ENCODE data around the gene SETDB1. TPM values are rescaled to one million over a fixed set of nuclear protein-coding genes. Genes with fewer than 3 reads are reported as not detected.
A peak's percentile ranks its signal among the peaks of the same experiment; 100 is the strongest.

Gene SETDB1
- total RNA-seq, 2 experiments from 2014 or later: 39.4 to 40.4 TPM

DNA sequence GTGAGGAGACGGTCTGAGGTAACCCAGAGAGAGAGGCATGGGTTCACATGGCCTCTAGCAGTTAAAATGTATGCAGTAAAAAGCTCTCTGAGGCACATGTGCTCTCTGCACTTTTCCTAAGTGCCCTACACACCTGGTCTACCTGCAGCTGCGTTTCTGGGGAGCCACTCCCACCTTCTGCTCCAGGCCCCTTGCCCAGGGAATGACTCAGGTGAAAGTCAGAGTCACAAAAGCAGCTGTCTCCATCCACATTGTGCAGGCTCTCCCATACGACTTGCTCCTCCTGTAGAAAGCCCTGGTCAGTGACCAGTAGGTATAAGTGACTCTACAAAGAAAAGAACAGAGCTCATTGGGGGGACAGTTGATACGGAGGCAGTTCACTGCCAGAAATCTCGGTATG, 71.8 kb downstream of the SETDB1 start:
- no peaks in the 10 kb centered on the region for H3K9me3 ChIP-seq (ENCODE audit: control insufficient read depth in 1 of 2, insufficient read depth in 1 of 2, low read length in 2 of 2)
- Mint-ChIP-seq H3K4me3 (no peak overlapping the region), H3K27me3 (no peaks in the 10 kb centered on the region), H3K27ac (no peak overlapping the region), H3K36me3 (ENCODE audit: low read depth) (peaks cover 70% of the 10 kb centered on the region), H3K4me1 (ENCODE audit: low read depth) (peaks cover 36% of the 10 kb centered on the region), H3K9me3 (no peaks in the 10 kb centered on the region)
- CTCF ChIA-PET: interaction anchor here (0.8 kb wide), 1 partner anchor 73 kb away, joined by 3 read pairs; no protein-coding TSS in a partner anchor
- ATAC-seq (ENCODE audit: poor library complexity) (no peak), DNase-seq (no peak)
- H3K4me1 ChIP-seq (ENCODE audit: insufficient read depth, low read length): peaks cover 47% of the 10 kb centered on the region
- no peaks in the 10 kb centered on the region for H3K27me3 ChIP-seq (ENCODE audit: control insufficient read depth in 1 of 2, insufficient read depth in 2 of 2, low read length in 2 of 2)
- TF ChIP-seq, protein P1, sequence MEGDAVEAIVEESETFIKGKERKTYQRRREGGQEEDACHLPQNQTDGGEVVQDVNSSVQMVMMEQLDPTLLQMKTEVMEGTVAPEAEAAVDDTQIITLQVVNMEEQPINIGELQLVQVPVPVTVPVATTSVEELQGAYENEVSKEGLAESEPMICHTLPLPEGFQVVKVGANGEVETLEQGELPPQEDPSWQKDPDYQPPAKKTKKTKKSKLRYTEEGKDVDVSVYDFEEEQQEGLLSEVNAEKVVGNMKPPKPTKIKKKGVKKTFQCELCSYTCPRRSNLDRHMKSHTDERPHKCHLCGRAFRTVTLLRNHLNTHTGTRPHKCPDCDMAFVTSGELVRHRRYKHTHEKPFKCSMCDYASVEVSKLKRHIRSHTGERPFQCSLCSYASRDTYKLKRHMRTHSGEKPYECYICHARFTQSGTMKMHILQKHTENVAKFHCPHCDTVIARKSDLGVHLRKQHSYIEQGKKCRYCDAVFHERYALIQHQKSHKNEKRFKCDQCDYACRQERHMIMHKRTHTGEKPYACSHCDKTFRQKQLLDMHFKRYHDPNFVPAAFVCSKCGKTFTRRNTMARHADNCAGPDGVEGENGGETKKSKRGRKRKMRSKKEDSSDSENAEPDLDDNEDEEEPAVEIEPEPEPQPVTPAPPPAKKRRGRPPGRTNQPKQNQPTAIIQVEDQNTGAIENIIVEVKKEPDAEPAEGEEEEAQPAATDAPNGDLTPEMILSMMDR (IDR thresholded peaks at IDR 0.05): no peak
- intact Hi-C loops (cut with DNase I, micrococcal nuclease): loop anchor here in 1 of 2 experiments (5.0 kb wide), 2 partner anchors 436 to 536 kb away; no protein-coding TSS in a partner anchor
- no peak overlapping the region for H3K4me3 ChIP-seq (ENCODE audit: low read length)
- peaks cover 60% of the 10 kb centered on the region for H3K36me3 ChIP-seq (ENCODE audit: insufficient read depth, low read length)
- POLR2A ChIA-PET: interaction anchor here (0.6 to 0.9 kb wide), 2 partner anchors 192 to 224 kb away, joined by 3 read pairs; partner anchors contain the start of gene VPS72
- no peak overlapping the region for H3K27ac ChIP-seq (ENCODE audit: low read depth in 1 of 2, low read length in 2 of 2)

DNA sequence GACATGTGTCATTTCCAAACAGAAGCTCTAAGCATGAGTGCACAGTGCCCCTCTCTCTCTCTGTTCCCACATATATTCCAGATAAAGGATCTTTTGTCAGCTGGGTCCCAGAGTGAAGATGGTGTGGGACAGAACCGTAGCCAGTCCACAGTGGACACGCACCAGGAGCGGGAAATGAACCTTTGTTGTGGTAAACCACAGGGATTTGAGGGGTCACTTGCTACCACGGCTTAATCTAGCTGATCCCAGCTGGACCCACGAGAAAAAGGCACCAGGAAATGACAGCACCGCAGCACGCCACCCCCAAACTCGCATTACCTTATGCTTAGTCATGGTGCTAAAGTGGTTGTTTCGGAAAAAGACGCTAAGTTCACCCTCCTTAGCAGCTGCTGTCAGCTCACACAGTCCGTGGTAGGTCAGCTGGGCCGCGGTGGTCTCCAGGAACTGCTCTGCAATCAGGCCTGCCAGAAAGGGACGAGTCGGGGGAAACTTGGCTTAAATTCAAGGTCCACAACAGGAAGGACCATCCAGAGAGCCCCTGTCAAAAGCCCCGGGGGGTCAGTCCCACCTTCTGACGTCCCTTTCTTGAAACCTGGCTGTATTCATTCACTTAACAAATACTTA, 73.0 kb downstream of the SETDB1 start:
- Mint-ChIP-seq H3K4me1 (ENCODE audit: low read depth) (peaks cover 47% of the 10 kb centered on the region), H3K27me3 (no peaks in the 10 kb centered on the region), H3K4me3 (no peak overlapping the region), H3K36me3 (ENCODE audit: low read depth) (peaks cover 74% of the 10 kb centered on the region), H3K9me3 (no peaks in the 10 kb centered on the region), H3K27ac (peak overlapping the region; percentile 47)
- Histone ChIP-seq H3K4me3 (ENCODE audit: low read length) (no peak overlapping the region), H3K27ac (ENCODE audit: low read depth in 1 of 2, low read length in 2 of 2) (peak overlapping the region in 1 of 2 donors; percentile 19), H3K27me3 (ENCODE audit: control insufficient read depth in 1 of 2, insufficient read depth in 2 of 2, low read length in 2 of 2) (no peaks in the 10 kb centered on the region), H3K36me3 (ENCODE audit: insufficient read depth, low read length) (peaks cover 60% of the 10 kb centered on the region), H3K9me3 (ENCODE audit: control insufficient read depth in 1 of 2, insufficient read depth in 1 of 2, low read length in 2 of 2) (no peaks in the 10 kb centered on the region), H3K4me1 (ENCODE audit: insufficient read depth, low read length) (peaks cover 58% of the 10 kb centered on the region)
- ChIA-PET POLR2A (interaction anchor here (1.2 to 1.7 kb wide), 2 partner anchors 17 to 24 kb away, joined by 3 read pairs; partner anchors contain the start of genes ANXA9 and CERS2), CTCF (interaction anchor here (0.6 to 1.5 kb wide), 2 partner anchors 42 to 404 kb away, joined by 3 read pairs; no protein-coding TSS in a partner anchor)
- DNase-seq (peak in 1 of 14 experiments; percentile 22), ATAC-seq (ENCODE audit: poor library complexity) (no peak)
- TF ChIP-seq, protein P1 (IDR thresholded peaks at IDR 0.05): no peak
- intact Hi-C loops (cut with DNase I, micrococcal nuclease): loop anchor here in 1 of 2 experiments (5.0 kb wide), 2 partner anchors 437 to 537 kb away; no protein-coding TSS in a partner anchor

DNA sequence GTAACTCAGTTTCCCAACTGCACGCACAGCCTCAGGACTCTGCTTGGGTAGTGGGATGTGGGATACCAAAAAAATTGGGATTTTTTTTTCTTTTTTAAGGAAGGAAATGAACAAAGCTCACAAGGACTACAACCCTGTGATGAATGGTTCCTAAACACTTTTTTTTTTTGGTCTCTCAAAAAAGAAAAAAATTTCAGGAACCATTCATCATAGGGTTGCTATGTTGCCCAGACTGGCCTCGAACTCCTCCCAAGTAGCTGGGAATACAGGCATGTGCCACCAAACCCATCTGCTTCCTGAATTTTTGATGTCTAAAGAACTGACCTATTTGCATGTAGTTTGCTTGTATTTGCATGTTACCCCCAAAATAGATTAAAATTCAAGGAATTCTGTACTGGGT, 73.8 kb downstream of the SETDB1 start:
- Histone ChIP-seq H3K36me3 (ENCODE audit: insufficient read depth, low read length) (peaks cover 60% of the 10 kb centered on the region), H3K9me3 (ENCODE audit: control insufficient read depth in 1 of 2, insufficient read depth in 1 of 2, low read length in 2 of 2) (no peaks in the 10 kb centered on the region), H3K27me3 (ENCODE audit: control insufficient read depth in 1 of 2, insufficient read depth in 2 of 2, low read length in 2 of 2) (no peaks in the 10 kb centered on the region), H3K4me1 (ENCODE audit: insufficient read depth, low read length) (peaks cover 66% of the 10 kb centered on the region), H3K4me3 (ENCODE audit: low read length) (no peak overlapping the region), H3K27ac (ENCODE audit: low read depth in 1 of 2, low read length in 2 of 2) (no peak overlapping the region)
- ChIA-PET POLR2A (interaction anchor here (1.2 to 1.7 kb wide), 2 partner anchors 17 to 25 kb away, joined by 3 read pairs; partner anchors contain the start of genes ANXA9 and CERS2), CTCF (interaction anchor here (0.8 kb wide), 1 partner anchor 25 kb away, joined by 3 read pairs; no protein-coding TSS in a partner anchor)
- Mint-ChIP-seq H3K9me3 (no peaks in the 10 kb centered on the region), H3K4me3 (no peak overlapping the region), H3K4me1 (ENCODE audit: low read depth) (peaks cover 50% of the 10 kb centered on the region), H3K27ac (peak overlapping the region; percentile 98), H3K27me3 (no peaks in the 10 kb centered on the region), H3K36me3 (ENCODE audit: low read depth) (peaks cover 74% of the 10 kb centered on the region)
- no peak for DNase-seq
- TF ChIP-seq, protein P1 (IDR thresholded peaks at IDR 0.05): no peak
- ATAC-seq (ENCODE audit: poor library complexity): no peak
- intact Hi-C loops (cut with DNase I, micrococcal nuclease): loop anchor here in 1 of 2 experiments (2.0 to 5.0 kb wide), 3 partner anchors 21 to 538 kb away; no protein-coding TSS in a partner anchor
